Activated CD4-positive, alpha-beta T cell treated with anti-CD3 and anti-CD28 coated beads, Interleukin-2, amount 50 U/mL, for 48 hours (primary cell): ENCODE data around the gene NSG1.

Source experiments
- DNase-seq, 2 experiments: peaks; one replicate each; pipeline ENCODE4 v3.0.0-alpha.2; 2020

Gene NSG1

DNA sequence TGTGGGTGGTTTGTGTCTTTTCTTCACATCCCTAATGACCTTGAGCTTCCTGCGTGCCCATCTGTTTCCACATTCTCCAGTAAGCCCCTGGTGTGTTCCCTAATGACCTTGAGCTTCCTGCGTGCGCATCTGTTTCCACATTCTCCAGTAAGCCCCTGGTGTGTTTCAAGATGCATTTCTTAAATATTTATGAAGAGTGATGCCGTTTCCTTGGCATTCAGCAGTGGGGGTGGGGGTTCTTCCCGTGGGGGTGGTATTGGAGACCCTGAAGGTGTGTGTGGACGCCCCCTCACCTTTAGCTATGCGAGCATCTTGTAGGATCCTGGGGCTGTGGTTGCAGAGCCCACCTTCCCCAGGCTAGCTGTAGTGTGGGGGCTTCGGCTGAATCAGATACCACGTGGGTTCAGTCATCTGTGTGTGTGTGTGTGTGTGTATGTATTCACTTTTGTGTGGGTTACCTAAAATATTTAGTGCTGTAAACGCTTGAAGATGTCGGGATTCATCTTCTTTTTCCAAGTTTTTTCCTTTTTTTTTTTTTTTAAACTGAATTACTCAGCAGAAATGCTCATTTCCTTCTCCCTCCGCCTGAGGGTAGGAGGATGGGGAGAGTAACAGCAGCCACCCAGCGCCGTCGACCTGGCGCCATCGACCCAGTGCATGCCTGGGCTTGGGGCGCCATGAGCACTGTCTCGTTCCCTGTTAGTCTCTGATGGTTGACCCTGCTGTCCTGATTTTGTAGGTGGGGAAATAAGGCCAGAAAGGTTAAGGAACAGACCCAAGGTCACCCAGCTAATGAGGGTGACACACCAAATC is 9.9 kb downstream of the NSG1 start:
- no peak for DNase-seq

DNA sequence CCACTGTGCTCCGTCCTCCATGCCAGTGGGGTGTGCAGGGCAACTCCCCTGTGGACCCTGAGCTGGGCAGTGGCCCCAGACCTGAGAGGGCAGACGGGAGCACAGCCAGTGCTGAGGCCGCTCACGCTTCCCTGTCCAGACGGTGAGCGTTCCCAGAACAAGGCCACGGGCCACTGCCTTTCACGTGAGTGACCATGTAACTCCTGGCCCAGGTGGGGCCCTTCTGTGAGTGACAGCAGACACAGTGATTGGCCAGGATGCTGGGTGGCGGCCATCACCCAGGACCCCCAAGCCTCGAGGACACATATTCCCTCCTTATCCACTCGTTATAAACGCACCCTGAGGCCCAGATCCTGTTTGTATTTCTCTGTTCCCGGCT is 10.5 kb downstream of the NSG1 start:
- no peak for DNase-seq

DNA sequence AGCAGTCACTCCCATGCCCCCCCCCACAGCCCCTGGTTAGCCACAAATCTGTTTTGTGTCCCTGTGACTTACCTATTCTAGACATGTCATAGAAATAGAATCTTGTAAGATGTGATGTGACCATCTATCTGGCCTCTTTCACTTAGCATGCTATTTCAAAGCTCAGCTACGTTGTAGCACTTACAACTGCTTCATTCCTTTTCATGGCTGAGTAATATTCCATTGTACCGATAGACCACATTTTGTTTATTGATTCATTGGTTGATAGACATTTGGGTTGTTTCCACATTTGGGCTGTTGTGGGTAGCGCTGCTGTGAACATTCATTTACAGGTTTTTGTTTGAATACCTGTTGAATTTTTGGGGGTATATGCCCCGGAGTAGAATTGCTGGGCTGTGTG is 11.5 kb downstream of the NSG1 start:
- no peak for DNase-seq

DNA sequence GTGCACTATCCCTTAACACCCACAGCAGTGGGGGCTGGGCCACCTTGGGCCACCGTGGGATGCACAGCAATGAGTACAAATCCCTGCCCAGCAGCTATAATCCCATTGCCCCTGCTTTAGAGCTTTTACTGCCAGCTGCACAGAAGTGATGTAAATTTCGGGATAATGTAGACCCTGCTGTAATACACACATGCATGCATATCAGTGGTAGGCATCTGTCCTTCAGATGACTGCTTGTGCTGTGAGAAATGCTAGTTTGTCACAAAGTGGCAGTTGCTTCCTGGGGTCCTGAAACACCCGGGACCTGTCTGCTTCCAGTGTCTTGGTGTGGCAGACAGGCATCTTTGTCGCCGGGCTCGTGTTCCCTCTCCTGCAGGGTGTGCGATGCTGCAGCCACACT is 14.1 kb downstream of the NSG1 start:
- no peak for DNase-seq

DNA sequence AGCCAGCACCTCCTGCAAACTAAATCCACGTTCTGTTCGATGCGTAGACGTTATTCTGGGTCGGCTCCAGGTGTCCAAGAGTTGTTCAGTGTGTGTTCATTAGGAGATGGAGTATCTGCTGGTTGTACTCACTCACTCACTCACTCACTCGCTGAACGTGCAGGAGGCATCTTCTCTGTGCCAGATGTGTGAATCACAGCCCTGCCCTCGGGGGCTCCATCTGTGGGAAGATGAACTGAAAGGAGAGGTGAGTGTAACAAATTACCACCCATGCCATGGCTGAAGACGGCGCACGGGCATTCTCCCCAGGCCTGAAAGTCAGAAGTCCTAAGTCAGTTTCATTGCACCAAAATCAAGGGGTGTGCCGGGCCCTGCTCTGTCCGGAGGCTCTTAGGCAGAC is 16.1 kb downstream of the NSG1 start:
- DNase-seq, result no peak

DNA sequence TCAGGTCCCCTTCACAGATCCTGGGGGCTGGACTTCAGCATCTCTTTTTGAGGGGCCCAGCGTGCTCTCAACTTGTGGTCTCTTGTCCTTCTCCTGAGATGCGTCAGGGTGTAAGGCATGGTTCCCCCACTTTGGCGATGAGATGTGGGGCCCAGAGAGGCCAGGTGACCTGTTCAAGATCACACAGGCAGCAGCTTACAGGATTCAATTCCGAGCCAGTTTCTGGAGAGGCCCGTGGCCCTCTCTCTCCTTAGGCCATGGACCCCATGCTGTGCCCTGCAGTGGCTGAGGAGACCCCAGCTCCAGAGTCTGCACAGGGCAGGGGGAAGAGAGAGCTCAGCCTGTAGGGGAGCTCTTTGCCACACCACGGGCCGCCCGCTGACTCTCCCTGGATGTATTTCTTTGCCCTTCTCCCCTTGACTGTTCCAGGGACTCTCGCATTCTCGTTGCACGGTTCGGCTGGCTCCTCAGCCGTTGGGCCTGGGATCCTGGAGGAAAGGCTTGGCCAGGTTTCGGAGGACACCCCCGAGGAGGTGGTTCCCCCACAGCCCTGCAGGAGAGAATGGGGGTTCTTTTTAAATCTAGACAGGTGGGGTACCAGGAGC is 18.6 kb downstream of the NSG1 start:
- no peak for DNase-seq

DNA sequence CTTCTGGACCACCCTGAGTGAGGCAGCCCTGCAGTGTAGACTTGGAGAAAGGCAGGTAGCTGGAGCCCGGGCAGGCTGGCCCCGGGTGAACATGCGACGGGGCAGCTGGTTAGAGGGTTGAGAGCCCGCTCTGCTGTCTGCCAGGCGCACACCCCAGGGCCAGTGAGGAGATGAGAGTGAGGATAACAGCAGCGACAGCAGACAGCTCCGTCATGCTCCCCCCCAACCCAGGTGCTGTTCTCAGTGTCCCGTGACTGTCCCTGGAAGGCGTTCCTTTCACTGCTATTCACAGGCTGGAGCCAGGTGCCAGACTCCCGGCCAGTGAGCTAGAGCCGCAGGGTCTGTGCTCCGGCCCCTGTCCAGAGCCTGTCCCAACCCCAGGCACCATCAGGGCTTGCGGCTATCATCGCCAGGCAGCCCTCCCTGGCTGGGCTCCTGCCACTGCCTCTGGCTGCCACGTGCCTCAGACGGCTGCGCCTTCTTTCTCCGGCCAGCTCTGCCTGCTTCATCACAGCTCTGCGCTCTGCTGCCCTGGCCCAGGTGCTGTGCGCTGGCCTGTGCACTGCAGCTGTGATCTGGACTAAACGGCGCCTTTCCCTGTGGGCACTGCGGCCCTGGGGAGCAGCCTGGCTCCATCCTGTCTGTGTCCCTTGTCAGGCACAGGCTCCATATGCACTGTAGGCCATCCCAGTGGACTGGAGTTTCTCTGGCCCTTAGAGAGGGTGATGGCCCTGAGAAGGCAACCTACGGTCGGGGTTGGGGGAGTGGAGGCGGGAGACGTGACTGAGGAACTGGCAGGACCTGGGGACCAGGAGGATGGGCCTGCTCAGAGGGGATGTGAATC is 19.8 kb downstream of the NSG1 start:
- DNase-seq, result no peak

DNA sequence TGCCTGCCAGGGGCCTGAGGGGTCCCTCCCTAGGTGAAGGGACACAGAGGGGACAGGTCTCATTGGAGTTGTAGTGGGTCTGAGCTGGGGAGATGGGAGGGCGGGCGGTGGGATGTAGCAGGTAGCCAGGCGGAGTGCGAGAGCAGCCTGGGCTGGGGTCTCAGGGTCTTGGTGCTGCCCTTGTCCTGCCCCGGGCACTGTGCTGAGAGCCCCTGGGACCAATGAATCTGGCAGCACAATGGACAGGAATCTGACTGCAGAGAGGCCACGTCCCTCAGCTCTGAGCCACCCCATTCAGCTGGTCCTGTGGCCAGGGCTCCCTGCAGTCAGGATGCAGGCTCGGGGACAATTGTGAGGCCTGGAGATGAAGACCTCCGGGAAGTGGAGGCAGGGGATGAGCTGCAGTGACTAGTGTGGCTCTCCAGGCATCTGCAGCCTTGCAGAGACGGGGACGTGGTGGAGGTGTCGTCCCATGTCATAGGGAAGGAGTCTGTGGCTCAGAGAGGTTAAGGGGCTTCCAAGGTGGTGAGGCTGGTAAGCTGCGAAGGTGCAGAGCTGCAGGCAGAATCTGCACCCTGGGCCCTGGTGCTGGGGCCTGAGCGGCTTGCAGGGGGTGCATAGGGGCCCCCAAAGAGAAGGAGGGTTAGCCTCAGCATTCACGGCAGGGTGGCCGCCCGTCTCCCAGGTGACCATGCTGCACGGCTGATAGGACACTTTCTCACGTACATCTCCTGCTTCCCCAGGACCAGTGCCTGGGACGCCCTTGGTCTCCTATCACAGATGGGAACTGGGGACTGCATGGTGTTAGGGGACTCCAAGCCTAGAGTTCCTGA is 20.6 kb downstream of the NSG1 start:
- DNase-seq, result no peak

DNA sequence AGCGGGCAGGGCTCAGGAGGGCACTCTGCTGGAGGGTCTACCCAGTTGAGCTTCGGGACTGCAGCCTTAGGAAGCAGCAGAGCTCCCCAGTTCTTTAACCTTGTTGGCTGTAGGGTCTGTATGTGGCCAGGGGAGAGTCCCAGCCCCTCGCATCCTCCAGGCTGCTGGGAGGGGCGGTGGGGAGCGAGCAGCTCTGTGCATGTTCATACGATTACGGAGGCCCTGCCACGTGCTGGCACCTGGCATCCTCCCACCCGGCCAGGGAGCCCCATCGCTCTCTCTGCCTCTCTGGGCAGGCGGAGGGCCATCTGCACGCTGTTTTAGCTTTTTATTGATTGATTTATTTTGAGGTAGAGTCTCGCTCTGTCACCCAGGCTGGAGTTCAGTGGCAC is 21.2 kb downstream of the NSG1 start:
- DNase-seq, result no peak

DNA sequence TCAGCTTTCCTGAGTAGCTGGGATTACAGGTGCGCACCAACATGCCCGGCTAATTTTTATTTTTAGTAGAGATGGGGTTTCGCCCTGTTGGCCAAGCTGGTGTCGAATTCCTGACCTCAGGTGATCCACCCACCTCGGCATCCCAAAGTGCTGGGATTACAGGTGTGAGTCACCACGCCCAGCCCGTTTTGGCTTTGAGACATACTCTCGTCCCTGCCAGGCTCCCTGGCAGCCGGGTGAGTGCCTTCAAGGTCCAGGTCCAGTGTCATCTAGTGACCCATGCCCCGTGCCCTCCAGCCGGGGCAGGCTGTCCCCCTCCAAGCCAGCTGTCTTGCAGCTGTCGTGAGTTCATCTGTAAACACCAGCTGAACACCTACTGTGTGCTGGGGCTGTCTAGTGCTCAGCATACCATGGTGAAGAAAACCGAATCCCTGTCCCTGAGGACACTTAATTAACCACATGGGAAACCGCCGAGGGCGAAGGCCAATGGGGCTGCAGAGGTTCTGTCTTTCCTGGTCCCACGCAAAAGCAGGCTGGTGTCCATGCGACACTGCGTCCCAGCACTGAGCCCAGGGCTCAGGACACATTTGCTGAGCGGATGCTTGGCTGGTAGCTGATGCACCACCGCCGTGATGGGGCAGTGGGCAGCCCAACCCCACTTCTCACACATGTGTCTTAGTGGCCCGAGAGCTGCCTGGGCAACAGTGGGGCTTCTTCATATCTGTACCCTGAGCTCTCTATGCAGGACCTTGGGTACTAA is 21.9 kb downstream of the NSG1 start:
- no peak for DNase-seq

DNA sequence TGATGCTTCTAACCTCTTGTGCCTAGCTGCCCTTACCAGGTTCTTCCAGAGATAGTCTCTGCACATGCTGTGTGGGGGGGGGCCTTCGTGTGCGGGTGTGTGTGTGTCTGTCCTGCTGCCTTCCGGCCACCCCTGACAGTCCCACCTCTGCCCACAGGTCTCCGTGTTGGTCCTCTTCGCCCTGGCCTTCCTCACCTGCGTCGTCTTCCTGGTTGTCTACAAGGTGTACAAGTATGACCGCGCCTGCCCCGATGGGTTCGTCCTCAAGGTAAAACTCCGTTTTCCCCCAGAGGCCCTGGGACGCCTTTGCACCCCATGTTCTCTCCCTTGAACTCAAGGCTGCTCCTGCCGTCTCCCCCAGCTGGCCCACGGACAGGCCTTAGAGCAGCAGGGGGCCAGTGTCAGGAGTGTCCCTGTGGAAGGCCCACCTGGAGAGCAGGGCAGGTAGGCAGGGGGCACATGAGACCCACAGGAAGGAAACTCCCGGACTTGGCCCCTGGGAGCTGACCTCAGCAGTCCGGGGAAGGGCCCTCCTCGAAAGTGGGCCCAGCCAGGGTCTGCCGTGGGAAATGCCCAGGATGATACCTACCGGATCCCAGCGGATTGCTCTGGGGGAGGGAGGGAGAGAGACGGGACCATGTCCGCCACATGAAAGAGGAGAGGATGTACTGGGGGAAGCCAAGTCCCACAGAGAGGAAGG is 22.7 kb downstream of the NSG1 start:
- no peak for DNase-seq

DNA sequence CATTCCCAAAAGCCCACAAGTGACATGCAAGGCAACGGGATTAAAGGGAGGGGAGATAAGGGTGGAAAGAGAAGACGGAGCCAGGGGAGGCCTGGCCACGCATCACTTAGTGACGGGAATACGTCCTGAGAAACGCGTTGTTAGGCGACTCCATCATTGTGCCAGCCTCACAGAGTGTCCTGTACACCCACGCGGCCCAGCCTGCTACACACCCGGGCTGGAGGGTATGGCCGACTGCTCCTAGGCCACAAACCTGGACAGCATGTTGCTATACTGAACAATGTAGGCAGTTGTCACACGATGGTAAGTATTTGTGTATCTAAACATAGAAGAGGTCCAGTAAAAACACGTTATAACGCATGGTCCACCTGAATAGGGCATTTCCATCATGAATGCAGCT is 23.4 kb downstream of the NSG1 start:
- no peak for DNase-seq

DNA sequence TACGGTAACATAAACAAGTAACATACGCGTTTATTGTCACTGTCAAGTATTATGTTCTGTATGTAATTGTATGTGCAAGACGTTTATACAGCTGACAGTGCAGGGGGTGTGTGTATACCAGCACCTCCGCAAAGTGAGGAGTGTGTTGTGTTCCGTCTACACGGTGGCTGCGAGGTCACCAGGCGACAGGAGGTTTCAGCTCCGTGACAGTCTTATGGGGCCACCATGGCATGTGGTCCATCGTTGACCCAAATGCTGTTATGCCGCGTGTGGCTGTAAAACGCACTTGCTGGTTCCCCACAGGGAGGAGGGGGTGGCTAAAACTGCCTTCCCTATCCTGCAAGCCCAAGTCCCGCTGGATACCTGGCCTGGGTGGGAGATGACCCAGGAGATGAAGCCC is 25.0 kb downstream of the NSG1 start:
- no peak for DNase-seq

DNA sequence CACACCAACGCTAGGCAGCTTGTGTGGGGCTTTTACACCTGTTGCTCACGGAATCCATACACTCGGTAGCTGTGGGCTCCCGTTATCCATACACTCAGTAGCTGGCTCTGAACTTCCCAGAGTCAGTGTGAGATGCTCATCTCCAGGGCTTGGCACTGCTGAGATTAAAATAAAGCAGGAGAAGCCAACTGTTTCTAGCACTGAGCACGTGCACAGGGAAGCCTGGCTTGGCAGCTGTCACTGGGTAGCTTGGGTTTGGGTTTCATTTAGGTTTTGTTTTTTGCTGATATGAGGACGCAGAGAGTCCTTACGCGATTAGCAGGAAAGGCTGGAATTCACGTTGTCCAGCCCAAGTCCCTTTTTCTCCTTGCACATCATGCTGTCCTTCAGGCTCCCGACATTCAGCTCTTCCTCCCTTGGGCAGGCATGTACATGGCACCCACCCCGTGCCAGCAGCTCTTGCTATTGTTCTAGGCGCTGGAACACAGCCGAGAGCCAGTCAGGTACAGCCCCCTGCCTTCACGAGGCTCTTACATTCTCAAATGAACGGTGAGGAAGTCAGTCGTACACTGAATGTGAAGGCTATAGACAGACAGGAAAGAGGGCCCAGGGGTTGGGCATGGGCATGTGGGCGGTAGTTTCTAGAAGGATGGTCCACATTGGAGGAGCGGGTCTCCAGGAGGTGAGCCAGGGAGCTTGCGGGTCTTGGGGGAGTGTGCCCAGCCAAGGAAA is 25.9 kb downstream of the NSG1 start:
- DNase-seq, result no peak

DNA sequence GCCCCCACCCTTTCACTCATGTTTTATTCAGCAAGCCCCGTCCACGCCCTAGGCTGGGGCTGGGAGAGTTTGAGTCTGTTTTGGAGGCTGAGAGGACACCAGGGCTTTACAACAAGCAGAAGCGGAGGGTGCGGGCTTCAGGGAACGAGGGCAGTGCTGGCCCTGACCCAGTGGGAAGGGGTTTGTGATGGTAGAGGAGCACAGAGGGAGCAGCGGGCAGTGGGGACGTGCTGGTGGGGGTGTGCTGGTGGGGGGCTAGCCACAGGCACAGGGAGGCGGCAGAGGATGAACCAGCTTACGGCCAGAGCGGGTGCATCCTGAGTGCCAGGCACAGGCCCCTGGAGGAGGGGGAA is 26.4 kb downstream of the NSG1 start:
- no peak for DNase-seq

DNA sequence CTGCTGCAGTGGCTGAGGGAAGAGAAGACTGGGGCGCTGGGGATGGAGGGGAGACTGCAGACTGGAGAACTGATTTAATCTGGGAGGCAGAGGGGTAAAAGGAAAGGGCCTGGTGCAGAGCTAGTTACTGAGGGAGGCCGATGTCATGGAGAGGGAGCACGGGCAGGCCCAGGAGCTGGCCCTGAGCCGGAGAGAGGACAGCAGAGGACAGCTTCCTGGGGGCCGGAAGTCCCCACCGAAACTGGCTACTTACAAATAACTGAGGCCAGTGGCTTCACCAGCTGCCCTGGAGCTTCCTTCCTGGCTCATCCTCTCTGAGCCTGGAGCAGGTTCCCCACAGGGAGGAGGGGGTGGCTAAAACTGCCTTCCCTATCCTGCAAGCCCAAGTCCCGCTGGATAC is 26.9 kb downstream of the NSG1 start:
- DNase-seq, result no peak

DNA sequence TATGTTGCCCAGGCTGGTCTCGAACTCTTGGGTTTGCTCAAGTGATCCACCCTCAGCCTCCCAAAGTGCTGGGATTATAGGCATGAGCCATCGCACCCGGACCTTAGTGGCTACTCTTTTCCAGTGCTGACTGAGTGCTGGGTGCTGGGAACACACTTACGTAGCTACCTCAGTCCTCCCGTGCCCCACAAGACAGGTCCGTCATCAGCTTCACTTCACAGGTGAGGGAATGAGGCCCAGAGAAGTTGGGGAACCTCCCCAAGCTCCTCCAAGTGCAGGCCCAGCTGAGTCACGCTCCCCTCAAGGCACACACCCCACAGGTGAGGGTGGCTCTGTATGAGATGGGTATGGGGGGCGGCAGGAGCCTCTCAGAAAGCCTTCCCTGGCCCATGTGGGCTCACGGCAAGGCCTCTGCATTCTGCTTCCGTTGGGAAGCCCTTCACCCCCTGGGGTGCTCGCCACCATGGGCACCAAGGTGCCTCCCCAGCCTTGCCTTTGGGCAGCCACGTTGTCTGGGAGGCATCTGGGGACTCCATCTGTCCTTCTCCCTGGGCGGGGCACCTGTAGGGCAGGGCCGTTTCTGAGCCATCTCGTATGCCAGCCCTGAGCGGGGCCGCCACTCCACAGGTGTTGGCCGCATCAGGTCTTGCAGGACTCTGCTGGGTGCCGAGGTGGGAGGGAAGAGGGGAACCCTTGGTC is 28.4 kb downstream of the NSG1 start:
- DNase-seq, result no peak

DNA sequence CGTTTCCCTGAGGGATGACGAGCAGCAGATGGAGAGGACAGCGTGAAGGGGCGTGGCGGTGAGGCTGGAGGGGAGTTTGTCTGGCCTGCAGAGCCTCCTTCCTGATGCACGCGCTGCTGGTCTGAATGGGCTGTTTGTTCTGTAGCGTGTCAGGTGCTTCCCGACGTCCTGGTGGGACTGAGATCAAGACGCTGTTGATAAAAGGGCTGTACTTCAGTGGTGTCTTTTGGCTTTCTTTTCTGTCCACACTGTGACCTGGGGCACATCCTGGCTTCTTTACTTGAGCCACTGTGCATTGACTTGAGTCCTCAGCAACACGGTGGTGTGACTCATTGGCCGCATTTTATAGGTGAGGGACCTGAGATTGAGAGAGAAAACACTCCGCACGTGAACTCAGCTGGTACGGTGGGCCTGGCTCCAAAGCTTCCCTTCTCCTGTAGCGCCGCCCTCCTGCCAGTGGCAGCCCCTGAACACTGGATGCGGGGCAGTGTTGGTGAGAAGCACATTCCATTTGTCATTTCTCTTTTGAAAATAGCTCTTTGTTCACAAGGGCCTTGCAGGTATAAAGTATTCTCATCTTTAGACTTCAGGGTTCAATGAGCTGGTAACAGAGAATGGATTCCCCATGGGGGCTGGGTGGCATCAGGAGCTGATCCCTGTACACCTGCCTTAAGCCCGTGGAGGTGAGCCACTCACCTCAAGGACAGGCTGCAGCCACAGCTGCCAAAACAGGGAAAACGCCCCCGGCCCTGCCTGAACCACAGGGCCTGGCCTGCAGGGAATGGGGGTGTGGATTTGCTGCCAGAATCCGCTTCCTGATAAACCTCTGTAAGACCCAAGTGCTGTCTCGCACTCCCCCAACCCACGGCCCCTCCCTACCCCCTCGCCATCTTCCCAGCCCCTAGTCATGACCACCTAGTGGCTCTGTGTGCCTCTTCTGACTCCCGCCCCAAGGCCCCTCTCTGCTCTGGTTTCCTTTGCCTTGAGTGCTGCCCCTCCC is 29.2 kb downstream of the NSG1 start:
- DNase-seq, result no peak

DNA sequence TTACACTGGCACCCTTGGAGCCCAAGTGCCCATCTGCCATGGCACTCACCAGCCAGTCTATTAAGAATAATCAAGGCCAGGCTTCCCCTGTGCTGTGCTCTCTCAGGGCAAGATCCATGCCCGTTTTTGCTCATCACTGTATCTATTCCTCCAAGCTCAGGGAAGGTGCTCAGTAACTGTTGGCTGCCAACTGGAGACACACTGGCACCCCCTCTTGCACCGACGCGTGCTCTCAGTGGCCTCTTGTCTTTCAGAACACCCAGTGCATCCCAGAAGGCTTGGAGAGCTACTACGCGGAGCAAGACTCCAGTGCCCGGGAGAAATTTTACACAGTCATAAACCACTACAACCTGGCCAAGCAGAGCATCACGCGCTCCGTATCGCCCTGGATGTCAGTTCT is 30.1 kb downstream of the NSG1 start:
- DNase-seq, result no peak
